Daoy (cell line): ENCODE measurements around the gene OR4P4. TPM values are rescaled to one million over a fixed set of nuclear protein-coding genes. Genes with fewer than 3 reads are reported as not detected.

Experiments
- DNase-seq: peaks from one replicate; pipeline ENCODE4 v3.0.0-alpha.2; 2015; ENCODE audit warnings: low read depth
- total RNA-seq: library from RNA; depleted of rRNA; stranded (reverse); fragments of >200 nt; shearing (Covaris generic); gene quantifications from 2 replicates; pipeline ENCODE4 v1.2.3, GENCODE V29; 2014; rRNA removed

OR4P4 gene
- total RNA-seq, result not detected in 2 replicates

DNA sequence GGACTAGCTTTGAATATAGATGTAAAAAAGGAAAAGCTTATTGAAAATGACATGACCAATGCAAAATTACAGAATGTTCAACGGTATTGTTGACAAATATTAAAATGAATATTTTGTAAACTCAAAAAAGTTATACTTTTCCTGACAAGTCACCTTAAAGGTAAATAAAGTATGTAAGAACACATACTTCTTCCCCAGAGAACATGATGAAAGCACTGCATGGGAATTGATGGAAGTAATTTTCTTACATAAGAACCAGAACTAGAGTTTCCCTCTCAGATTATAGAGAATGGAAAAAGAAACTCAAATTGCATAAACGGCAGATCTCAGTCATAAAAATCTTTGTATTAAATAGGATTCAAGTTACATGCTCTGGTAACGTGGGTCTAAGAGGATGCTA is at the start of gene OR4P4:
TSS of gene OR4P4 (plus strand) at position 301 of the 400 bp plus-strand sequence.
- DNase-seq, result no peak

- no peak for DNase-seq
These were observed 27.4 kb upstream of the OR4P4 start, which contains the start of gene OR4C11 for GRCh38 chr11:55607545-55607944. TSS of gene OR4C11 (minus strand) at chr11:55607645. CDS start at chr11:55604373, 3,272 bp downstream.

DNA sequence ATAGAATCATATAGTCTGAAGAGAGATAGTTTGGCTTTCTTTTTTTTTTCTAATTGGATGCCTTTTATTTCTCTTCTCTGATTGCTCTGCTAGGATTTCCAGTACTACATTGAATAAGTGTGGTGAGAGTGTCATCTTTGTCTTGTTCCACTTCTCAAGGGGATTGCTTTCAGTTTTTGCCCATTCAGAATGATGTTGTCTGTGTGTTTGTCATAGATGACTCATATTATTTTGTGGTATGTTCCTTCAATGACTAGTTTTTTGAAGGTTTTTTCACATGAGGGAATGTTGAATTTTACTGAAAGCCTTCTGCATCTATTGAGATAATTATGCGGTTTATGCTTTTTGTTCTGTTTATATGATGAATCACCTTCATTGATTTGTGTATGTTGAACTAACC is 10.4 kb upstream of the OR4P4 start:
- DNase-seq, result no peak

- DNase-seq, result no peak
These were observed 13.1 kb downstream of the OR4P4 start, which contains the start of gene OR4S2 for GRCh38 chr11:55648027-55648426. TSS of gene OR4S2 (plus strand) at chr11:55648327. CDS start at chr11:55650904, 2,577 bp downstream.

GRCh38 chr11:55652560-55652959 is 17.6 kb downstream of the OR4P4 start:
- DNase-seq, result no peak

DNA sequence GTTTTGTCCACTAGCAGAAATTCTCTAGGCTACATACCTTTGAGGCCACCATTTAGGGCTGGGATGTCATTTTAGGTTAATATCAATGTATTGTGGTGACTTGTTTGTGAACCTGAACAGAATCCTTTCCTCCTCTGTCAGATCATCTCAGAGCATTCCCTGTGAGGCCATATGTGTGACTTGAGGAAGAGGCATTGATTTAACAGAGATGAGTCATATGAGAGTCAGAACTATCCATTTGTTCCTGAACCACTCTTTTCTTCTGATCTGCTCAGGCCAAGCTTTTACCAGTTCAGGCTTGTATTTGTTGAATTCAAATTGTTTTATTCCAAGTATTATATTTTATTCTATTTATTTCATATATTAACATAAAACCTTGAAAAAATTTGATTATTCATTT is 20.2 kb downstream of the OR4P4 start:
- no peak for DNase-seq

DNA sequence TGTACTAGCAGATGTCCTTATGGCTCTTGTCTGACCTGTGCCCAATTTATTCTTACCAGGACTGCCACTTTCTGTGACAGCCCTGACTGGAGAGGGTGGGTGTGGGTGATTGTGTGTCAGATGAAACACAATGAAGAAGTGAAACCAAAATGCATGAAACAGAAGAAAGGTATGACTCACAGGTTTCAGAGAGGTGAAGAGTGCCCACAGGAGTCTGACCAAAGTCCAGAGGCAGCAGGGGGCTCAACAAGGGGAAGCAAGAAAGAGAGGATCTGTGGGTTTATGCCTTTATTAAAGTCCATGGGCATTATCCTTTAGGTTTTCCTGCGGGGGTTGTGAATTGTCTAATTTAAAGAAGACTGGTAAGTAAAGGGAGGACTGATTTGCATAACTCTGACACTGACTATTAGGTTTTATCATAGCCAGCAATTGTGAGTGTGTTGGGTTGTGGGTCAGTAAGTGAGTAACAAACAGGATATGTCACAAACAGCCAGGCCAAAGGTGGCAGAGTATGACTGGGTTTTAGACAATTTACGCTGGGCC is 23.2 kb downstream of the OR4P4 start:
- DNase-seq, result no peak

DNA sequence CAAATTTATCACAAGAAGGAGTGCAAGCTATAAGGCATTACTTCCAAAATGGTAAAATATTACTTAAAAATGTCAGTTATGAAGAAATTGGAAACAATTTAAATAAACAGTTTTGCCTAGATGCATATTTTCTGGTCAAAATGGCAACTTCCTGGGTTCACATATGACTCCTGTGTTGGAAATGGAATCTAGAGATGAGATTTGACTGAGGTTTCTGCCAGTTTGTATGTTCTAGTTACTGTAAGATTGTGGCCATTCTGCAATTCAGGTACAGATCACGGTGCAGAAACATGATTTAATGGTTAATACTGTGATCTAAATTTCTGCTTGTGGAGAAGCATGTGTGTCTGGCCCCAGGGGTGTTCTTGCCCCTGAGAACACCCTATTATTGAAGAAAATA is 23.7 kb downstream of the OR4P4 start:
- DNase-seq, result no peak

- DNase-seq, result no peak
These were observed 27.0 kb downstream of the OR4P4 start, which contains the start of gene OR4C6 for GRCh38 chr11:55661901-55662300. TSS of gene OR4C6 (plus strand) at chr11:55662201. CDS start at chr11:55665167, 2,966 bp downstream.

GRCh38 chr11:55669376-55669775 is 34.5 kb downstream of the OR4P4 start:
- DNase-seq, result no peak

GRCh38 chr11:55673860-55674259 is 38.9 kb downstream of the OR4P4 start:
- no peak for DNase-seq

Other genes starting within 250 kb of the OR4P4 start
- gene OR4C15, start 80.6 kb upstream of the OR4P4 start, total RNA-seq, result not detected in 2 replicates
- gene OR4C16, start 63.0 kb upstream of the OR4P4 start, total RNA-seq, result not detected in 2 replicates
- not detected in 2 replicates for gene OR4C11, start 27.5 kb upstream of the OR4P4 start, total RNA-seq
- not detected in 2 replicates for gene OR4S2, start 13.2 kb downstream of the OR4P4 start, total RNA-seq
- gene OR4C6, start 27.1 kb downstream of the OR4P4 start, total RNA-seq, result not detected in 2 replicates
- gene OR5D13, start 138.3 kb downstream of the OR4P4 start, total RNA-seq, result not detected in 2 replicates
- gene OR5D14, start 160.4 kb downstream of the OR4P4 start, total RNA-seq, result not detected in 2 replicates
- gene OR5L1, start 176.3 kb downstream of the OR4P4 start, total RNA-seq, result not detected in 2 replicates
- gene OR5D18, start 184.5 kb downstream of the OR4P4 start, total RNA-seq, result not detected in 2 replicates
- gene OR5L2, start 192.1 kb downstream of the OR4P4 start, total RNA-seq, result not detected in 2 replicates
- gene OR5D16, start 203.6 kb downstream of the OR4P4 start, total RNA-seq, result not detected in 2 replicates
- gene TRIM51, start 248.2 kb downstream of the OR4P4 start, total RNA-seq, result not detected in 2 replicates